Measurements from ENCODE around the gene ARFRP1. TPM values are rescaled to one million over a fixed set of nuclear protein-coding genes. Genes with fewer than 3 reads are reported as not detected.

ARFRP1 gene
- total RNA-seq, 1 experiment from 2014 or later, result 30.2 TPM

GRCh38 chr20:63707558-63708300 is at the start of gene ARFRP1, which contains the start of gene ZGPAT (continued):
- TF ChIP-seq ZNF281 (CRISPR knock-in tag; IDR thresholded peaks at IDR 0.05) (no peak), ELF4 (CRISPR knock-in tag; IDR thresholded peaks at IDR 0.05; ENCODE audit: low read depth) (peak; percentile 92), ZNF416 (CRISPR knock-in tag; IDR thresholded peaks at IDR 0.05) (no peak), KAT7 (CRISPR knock-in tag; IDR thresholded peaks at IDR 0.05; ENCODE audit: borderline replicate concordance) (peak; percentile 66; the same call in 1 of the 2 replicates), ZNF425 (CRISPR knock-in tag; conservative IDR thresholded peaks at IDR 0.05) (no peak), ATF6 (CRISPR knock-in tag; IDR thresholded peaks at IDR 0.05) (no peak), E2F4 (CRISPR knock-in tag; IDR thresholded peaks at IDR 0.05; ENCODE audit: borderline replicate concordance, low read depth) (no peak), ZNF423 (CRISPR knock-in tag; IDR thresholded peaks at IDR 0.05) (no peak), ATF1 (CRISPR knock-in tag; IDR thresholded peaks at IDR 0.05) (0 out of 2 replicates have a peak, but pooled peaks have one; percentile 59), AR (CRISPR knock-in tag; IDR thresholded peaks at IDR 0.05) (no peak), NR3C1 (CRISPR knock-in tag; conservative IDR thresholded peaks at IDR 0.05; ENCODE audit: low read depth) (peak; percentile 80; the same call in 1 of the 2 replicates), MLX (CRISPR knock-in tag; IDR thresholded peaks at IDR 0.05) (no peak), ERG (CRISPR knock-in tag; IDR thresholded peaks at IDR 0.05) (no peak), GTF2I (CRISPR knock-in tag; conservative IDR thresholded peaks at IDR 0.05) (no peak)
